Measurements from ENCODE around the gene DND1.
A peak's percentile ranks its signal among the peaks of the same experiment; 100 is the strongest.
"Not testable (repeated sequence)": the region's sequence is repeated elsewhere in the genome, so short reads cannot be mapped to it uniquely, and the experiment has no call there.

The DND1 gene

DNA sequence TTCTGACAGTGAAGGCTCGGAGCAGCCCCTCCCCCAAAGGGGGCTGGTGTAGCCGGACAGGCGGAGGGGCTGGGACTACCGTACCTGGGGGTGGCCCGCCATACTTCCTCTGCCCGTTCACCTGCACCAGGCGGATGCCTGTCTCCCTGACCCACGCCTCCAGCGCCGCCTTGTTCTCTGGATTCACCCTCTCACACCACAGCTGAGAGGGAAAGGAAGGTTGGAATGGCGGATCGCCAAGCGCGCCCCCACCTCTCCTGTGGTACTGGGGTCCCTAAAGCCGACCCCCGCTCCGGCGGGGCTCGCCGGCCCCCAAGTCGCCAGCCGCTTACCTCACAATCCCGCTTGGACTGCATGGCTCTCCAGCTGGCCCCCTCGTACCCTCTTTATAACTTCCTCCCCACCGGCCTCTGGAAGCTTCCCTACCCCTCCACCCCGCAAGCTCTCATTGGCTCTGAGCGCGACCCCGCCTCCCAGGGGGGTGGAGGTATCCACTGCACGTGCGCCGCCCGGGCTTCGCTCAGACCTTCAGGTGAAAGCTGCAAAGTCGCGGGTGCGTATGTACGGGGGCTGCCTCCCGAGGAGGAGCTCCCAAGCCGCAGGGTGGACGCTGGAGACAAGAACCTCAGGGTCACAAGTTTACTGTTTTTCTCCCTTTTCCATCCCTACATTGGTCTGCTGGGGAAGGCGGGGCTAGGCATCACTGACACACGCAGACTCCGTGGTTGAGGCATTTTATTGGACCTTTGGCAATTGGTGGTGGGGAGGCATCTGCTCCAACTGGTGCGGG is at the start of gene DND1:
Gene DND1, minus strand, starts transcription at position 390 of the 790 bp plus-strand sequence. Its CDS starts 34 bp downstream, at position 356.
- no peak for DNase-seq (ENCODE audit: low spot score)

DNA sequence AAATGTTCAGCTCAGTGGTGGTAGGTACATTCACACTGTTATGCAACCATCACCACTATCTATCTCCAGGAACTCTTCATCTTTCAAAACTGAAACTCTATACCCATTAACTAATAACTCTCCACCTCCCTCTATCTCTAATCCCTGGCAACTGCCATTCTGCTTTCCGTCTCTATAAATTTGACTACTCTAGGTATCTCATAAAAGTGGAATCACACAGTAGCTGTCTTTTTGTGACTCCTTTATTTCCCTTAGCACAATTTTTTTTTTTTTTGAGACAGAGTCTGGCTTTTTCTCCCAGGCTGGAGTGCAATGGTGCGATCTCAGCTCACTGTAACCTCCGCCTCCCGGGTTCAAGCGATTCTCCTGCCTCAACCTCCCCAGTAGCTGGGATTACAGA is 48.0 kb upstream of the DND1 start:
- DNase-seq (ENCODE audit: low spot score) = not testable (repeated sequence)

DNA sequence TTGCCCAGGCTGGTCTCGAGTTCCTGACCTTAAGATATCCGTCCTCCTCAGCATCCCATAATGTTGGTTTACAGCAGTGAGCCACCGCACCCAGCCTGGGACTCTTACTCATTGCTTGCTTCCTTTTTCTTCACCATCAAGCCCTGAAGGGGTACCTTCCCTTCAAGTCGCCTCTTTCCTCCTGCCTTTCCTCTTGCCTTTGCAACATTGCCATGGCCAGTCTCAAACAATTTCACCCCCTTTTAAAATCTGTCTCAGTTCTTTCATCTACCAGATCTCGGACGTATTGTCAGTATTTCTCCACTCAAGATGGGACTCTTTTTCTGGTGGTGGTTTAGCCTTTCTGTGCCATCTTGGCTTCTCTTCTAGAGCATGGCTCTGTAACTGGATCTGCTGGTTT is 47.4 kb upstream of the DND1 start:
- DNase-seq (ENCODE audit: low spot score) = not testable (repeated sequence)

DNA sequence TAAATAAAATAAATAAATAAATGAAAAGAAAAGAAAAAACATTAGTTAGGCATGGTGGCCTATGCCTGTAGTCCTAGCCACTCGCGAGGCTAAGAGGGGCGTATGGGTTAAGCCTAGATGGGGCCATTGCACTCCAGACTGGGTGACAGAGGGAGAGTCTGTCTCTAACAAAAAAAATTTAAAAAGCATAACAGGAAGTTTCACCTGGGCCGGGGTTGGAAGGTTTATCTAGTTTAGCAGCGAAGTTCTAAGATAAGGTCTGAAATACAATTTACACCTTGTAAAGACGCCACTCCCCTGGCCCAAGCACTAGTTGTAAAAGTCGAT is 44.9 kb upstream of the DND1 start:
- DNase-seq (ENCODE audit: low spot score) = no peak

DNA sequence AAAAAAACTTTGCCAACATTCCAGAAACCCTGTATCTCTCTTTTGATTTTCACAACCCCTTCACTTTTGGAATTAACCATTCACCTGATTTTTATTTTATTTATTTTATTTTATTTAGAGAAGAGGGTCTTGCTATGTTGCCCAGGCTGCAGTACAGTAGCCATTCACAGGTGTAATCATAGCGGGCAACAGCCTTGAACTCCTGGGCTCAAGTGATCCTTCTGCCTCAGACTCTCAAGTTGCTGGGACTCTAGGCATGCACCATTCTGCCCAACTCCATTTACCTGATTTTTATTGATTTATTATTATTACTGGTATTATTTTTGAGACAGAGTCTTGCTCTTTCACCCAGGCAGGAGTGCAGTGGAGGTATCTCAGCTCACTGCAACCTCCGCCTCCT is 42.9 kb upstream of the DND1 start:
- not testable (repeated sequence) for DNase-seq (ENCODE audit: low spot score)

DNA sequence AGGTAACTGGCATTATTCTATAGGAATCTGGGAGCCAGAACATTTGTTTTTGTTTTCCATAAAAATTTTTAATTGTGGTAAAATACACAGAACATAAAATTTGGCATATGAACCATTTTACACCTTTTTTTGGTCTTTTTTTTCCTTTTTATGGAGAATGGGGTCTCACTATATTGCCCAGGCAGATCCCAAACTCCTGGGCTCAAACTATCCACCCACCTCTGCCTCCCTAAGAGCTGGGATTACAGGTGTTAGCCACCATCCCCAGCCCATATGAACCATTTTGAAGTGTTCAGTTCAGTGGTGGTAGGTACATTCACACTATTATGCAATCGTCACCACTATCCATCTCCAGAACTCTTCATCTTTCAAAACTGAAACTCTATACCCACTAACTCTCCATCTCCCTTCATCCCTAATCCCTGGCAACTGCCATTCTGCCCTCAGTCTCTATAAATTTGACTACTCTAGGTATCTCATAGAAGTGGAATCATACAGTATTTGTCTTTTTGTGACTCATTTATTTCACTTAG is 40.3 kb upstream of the DND1 start:
- DNase-seq (ENCODE audit: low spot score) = no peak

DNA sequence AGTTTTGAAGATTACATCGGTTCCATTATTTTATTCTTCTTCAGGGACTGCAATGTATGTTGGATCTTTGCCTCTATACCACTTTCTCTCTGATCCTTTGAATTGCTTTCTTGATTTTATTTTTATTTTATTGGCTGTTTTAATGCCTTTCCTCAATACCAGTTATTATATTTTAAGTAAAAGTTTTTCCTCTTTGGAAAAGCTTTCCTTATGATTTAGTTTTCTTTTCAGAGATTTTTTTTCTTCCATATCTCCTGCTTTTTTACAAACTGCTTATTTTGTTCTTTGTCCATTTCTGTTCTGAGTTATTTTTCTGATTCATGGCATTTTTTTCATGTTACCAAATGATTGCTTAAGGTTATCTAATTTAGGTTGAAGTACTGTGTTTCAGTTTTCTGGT is 38.4 kb upstream of the DND1 start:
- DNase-seq (ENCODE audit: low spot score) = no peak

DNA sequence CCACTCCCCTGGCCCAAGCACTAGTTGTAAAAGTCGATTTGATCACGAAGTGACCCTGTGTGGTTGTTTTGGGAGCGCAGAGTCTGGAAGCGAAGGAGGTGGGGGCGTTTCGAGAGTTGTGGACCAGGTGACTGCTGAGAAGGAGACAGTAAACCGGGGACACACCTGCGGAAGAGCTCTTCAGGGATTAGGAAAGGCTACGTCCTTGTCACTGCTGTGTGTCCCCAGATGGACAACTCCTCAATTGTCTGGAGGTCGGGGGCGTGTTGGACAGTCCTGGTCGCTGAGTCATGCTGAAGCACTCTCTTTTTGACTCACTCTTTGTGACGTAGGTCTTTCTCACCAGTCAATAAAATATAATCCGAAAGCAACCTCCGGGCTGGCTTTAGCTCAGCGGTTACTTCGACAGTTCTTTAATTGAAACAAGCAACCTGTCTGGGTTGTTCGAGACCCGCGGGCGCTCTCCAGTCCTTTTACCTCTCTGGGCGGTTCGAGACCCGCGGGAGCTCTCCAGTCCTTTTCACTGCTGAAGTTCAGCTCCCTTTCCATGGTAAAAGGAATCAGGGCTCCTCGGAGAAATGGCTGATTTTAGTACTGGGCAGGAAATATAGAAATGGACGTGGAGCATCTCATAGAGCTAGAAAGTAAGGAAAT is 37.6 kb upstream of the DND1 start:
- DNase-seq (ENCODE audit: low spot score) = peak; percentile 80

DNA sequence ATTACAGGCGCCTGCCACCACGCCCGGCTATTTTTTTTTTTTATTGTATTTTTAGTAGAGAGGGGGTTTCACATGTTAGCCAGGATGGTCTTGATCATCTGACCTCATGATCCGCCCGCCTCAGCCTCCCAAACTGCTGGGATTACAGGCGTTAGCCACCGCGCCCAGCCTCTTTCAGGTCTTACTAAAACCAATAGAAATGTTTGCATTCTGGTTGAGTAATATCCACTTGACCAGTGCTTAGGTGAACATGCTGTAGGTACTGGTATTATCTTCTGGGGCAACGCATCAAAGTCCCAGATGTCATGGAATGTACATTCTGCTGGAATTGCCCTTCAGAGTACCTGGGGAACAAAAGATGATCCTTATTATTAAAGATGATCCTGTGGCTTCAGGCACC is 35.4 kb upstream of the DND1 start:
- DNase-seq (ENCODE audit: low spot score) = not testable (repeated sequence)

DNA sequence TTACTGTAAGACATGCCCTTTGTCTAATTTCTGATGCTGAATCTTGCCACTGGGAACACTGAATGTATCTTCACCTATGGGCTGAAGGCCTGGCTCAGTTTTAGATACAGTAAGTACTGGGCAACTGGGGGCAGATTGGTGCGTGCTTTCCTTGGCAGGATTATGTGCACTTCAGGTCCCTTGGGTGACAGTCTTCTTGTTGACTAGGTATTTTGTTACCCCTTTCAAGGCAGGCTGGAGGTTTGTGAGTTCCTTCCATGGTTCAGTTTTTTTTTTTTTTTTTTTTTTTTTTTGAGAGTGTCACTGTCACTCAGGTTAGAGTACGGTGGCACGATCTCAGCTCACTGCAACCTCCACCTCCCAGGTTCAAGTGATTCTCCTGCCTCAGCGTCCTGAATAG is 34.4 kb upstream of the DND1 start:
- no peak for DNase-seq (ENCODE audit: low spot score)

DNA sequence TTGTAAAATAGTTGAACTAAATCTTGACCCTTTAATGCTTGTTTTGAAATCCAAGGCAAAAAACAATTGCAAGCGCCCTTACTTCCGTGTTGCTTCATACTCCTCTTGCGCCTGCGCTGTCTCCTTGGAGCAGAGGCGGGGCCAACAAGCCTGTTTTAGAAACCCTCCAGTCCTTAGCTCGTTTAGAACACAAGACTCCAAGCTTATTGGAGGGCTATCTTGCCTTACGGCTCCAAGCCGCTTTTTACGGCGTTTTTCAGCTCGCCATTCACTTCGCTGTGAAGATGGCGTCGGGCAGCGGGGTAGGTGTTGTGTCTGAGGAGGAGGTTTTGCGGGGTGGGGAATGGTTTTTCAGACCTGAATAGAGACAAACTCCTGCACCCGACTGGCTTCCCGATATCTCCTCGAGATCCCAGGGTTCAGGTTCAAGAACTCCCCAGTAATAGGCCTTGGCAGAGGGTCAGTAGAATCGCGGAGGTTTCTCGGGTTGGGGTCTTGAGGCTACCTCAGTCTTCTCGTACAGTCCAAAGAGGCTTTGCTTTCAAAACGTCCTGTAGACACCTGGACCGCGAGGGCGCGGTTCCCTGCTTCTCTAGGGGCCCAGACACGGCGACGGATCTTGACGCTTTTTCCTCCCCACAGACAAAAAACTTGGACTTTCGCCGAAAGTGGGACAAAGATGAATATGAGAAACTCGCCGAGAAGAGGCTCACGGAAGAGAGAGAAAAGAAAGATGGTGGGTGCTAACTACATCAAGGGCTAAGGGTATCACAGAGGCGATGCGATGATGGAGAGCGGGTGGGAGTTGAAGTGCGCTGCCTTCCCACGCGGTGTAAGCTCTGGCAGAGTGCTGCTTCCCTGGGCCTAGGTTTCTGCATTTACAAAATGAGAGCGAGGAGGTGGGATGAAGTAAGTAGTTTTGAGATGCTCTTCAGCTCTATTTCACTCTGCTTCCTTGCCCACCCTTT is 27.1 kb upstream of the DND1 start, which contains the start of gene ZMAT2:
Gene ZMAT2, plus strand, starts transcription at position 271 of the 968 bp plus-strand sequence. Its CDS starts 14 bp downstream, at position 285.
- DNase-seq (ENCODE audit: low spot score) = peak; percentile 84

DNA sequence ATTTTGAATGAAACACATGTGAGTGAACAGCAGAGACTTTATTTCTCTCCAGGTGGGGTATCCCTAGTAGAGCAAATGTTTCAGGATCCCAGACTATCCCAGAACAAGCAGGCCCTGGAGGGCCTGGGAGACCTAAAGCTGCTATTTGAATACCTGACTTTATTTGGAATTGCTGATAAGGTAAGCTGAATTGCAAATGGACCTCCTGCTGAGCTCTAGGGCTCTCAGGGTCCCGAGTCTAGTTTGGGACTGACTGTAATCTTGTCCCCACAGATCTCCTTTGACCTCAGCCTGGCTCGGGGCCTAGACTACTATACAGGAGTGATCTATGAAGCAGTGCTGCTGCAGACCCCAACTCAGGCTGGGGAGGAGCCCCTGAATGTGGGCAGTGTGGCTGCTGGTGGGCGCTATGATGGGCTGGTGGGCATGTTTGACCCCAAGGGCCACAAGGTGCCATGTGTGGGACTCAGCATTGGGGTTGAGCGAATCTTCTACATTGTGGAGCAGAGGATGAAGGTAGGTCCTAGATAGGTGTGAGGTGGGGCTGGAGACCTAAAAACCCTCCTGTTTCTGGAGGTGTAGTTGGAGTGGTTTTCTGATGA is 23.6 kb upstream of the DND1 start:
- DNase-seq (ENCODE audit: low spot score) = no peak

DNA sequence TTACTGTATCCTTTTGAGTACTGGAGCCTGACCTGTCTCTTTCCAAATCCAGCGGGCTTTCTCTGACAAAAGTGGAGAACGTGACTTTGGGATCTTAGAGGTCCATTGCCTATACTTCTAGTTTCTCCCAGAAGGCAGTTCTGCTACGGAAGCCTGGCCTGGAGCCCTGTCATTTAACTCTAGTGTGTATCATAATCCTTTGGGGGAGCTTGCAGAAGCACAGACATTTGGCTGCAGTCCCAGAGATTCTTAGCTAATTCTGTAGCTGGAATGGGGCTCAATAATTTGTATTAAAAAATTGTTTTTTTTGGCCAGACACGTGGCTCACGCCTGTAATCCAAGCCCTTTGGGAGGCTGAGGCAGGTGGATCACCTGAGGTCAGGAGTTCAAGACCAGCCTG is 20.9 kb upstream of the DND1 start:
- no peak for DNase-seq (ENCODE audit: low spot score)

DNA sequence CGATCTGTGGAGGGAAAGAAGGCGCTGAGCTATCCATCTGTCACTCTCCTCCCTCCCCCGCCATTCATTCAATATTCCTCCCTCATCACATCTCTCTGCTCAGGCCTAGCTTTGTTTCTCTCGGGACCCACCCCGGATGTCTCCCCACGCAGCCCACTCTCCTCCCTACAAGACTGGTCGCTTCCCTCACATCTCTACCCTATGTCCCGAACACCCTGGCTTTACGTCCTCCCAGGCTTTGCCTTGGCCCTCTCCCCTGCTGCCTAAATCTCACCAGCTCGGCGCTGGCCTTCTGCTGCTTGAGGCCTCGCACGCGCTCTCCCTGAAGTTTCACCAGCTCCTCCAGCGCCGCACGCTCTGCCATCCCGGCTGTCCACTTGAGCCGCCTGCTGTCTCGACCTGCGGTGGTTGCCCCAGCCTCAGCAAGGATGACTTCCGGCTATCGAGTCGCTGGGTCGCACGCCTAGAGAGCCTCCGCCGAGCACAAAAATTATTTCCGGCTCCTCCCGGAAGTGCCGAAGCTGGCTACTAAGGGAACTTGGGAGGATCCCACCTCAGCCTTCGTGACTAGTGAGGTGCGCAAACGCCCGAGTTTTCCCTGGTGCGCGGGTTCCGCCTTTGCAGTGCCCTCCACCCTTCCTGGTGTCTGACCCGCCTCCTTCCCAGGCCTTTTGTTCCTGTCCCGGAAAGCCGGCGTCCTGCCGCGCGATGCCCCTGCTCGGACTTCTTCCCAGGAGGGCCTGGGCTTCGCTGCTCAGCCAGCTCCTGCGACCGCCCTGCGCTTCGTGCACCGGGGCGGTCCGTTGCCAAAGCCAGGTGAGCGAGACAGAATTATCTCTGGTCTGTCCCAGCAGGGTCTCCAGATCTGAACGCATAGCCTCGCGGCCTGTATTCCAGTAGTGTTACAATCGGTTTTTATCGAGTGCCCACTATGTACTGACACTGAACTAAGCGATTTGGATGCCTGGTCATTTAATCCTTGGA is 17.9 kb upstream of the DND1 start, which contains the start of the genes HARS1 and HARS2:
Gene HARS1, minus strand, starts transcription at position 430 of the 984 bp plus-strand sequence. Its CDS starts 66 bp downstream, at position 364.
Gene HARS2, plus strand, starts transcription at position 515 of the 984 bp plus-strand sequence. Its CDS starts 194 bp downstream, at position 709.
- DNase-seq (ENCODE audit: low spot score) = peak; percentile 88

DNA sequence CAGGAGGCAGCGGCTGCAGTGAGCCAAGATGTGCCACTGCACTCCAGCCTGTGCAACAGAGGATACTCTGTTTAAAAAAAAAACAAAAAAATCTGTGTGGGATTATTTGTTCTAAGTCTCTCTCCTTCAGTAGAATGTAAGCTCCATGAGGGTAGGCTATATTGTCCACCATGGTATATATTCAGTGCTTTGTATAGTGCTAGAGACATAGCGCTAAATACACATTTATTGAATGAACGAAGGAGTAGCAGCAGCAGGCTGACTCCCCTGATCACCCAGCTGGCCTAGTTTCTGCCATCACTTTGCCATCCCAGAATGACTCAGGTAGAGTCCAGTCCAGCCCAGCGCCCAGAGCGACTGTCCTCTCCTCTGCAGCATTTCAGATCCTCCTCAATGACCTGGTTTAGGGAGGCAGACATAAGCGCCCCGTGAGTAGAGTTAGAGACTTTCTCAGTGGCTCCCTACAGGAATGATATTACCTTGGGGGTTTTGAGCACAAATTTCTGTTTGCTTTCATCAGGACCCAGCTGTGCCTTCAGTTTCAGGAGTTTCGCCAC is 17.1 kb upstream of the DND1 start:
- no peak for DNase-seq (ENCODE audit: low spot score)

DNA sequence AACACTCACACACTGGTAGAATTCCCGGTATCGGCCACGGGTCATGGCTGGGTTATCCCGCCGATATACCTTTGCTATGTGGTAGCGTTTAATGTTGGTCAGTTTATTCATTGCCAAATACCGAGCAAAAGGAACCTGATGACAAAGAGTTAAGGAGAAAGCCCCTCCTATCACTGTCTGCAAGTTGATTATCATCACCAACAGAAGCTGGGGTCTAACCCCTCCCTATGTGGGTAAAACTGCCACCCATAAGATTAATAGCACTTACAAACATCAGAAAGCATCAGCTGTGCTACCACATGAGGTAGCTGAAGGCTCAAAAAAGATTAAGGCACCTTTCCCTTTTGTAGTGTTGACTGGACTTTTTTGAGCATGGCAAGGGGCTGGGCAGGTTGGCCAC is 5.6 kb upstream of the DND1 start:
- no peak for DNase-seq (ENCODE audit: low spot score)

DNA sequence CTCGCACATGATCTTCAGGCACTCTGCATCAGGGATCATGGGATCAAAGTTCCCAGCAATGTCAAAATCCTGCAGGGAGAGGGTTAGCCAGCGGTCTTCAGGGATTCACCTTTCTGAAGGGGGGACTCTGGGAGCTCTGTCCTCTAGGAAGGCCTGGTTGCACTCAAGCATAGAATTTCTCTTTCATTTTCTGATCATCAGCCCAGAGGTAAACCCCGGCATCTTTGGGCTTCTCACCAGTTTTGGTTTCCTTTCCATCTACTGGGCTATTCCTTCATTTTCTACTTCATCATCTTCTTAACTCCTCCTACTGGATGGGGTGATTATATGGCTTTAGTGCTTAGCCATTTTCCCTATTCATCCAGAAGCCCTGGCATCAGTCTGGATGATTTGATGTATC is 4.6 kb upstream of the DND1 start:
- DNase-seq (ENCODE audit: low spot score) = no peak

DNA sequence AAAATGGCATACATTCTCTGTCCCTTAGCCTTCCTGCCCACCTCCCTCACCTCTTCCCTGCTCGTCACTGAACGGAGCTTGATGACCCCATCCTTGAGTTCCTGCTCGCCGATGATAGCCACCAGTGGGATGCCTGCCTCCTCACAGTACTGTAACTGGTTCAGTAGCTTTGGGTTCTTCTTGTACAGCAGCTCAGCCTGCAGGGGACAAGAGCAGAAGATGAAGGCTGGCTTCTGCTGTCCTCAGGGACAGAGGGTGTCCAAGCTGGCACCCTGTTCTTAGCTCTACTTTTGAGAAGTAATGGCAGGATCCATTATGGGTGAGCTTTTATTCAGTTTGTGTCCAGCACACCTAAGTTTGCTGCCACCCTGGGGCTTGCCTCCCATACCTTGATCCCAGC is 1.3 kb upstream of the DND1 start:
- DNase-seq (ENCODE audit: low spot score) = no peak

DNA sequence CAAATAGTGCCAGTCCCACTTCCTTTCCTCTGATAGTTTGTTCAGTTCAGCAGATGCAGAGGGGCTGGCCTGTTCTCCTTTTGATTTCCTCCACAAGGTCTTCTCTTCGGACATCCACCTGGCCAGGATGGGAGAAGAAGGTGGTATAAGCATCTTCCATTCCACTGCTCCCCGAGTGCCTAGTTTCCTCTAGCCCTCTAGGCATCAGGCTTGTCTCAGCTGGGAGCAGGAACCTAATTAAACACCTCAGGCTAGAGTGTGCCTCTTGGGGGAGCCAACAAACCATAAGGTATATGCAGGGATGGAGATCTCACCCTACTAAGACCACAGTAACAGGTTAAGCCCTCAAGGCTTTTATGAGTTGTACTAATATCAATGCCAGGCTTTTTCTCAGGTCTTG is 835 bp upstream of the DND1 start:
- no peak for DNase-seq (ENCODE audit: low spot score)

All from left forelimb (tissue), 1 donor.